Colonic mucosa (tissue), 4 donors: ENCODE measurements around the gene NPDC1. TPM values are rescaled to one million over a fixed set of nuclear protein-coding genes. Genes with fewer than 3 reads are reported as not detected.

ENCODE experiments used
- DNase-seq: peaks from one replicate; pipeline ENCODE4 v3.0.0-alpha.2; 2020
- H3K27ac ChIP-seq: fragments of 200-600 bp; one replicate; pipeline ENCODE4 v1.8.0; 2021
- H3K27me3 ChIP-seq: fragments of 200-600 bp; one replicate; pipeline ENCODE4 v1.8.0; 2021
- H3K36me3 ChIP-seq: fragments of 200-600 bp; one replicate; pipeline ENCODE4 v1.8.0; 2021
- H3K4me1 ChIP-seq: fragments of 200-600 bp; one replicate; pipeline ENCODE4 v1.8.0; 2021; ENCODE audit warnings: mild to moderate bottlenecking
- H3K4me3 ChIP-seq: fragments of 200-600 bp; one replicate; pipeline ENCODE4 v1.8.0; 2021
- H3K9ac ChIP-seq, 2 donors: one replicate each; pipeline ENCODE4 v1.7.0; 2013; ENCODE audit warnings: control low read depth in 2 of 2, low read depth in 2 of 2, low read length in 2 of 2
- H3K9me3 ChIP-seq: fragments of 200-600 bp; one replicate; pipeline ENCODE4 v1.8.0; 2021
- CTCF ChIP-seq: fragments of 200-600 bp; IDR thresholded peaks from one replicate; pipeline ENCODE4 v1.8.0; 2022; ENCODE audit warnings: antibody characterized with exemption, mild to moderate bottlenecking
- intact Hi-C: fragments of 100-400 bp; cut with DNase I; formaldehyde crosslinking; loops from one replicate; pipeline ENCODE4 v1.14.1; 2022
- total RNA-seq, 2 donors: library from RNA; stranded (reverse); fragmentation: NEBNext Ultra II Directional in 1 of 2; extraction: Animal tissue kit (Norgen Biotek cat#: 25700) in 1 of 2; gene quantifications; one replicate each; pipeline ENCODE4 v1.2.1, GENCODE V29; 2021
- donor health status: healthy.
- donor health status: DM: no; HTN: no; CAD: no.
- donor health status: DM: no; HTN: no; CAD: no.

The NPDC1 gene
- total RNA-seq, 2 donors from 2014 or later: 149 to 177 TPM

- TF ChIP-seq CTCF: no peak
- Histone ChIP-seq H3K4me3 (no peak overlapping the region), H3K9ac (no peak overlapping the region), H3K27ac (no peak overlapping the region), H3K4me1 (no peaks in the 10 kb centered on the region), H3K27me3 (no peaks in the 10 kb centered on the region), H3K36me3 (no peaks in the 10 kb centered on the region), H3K9me3 (no peaks in the 10 kb centered on the region)
- intact Hi-C loops: no loop called here
- no peak for DNase-seq
These were observed 30.0 kb downstream of the NPDC1 start for GRCh38 chr9:137015976-137016375.

- intact Hi-C loops: no loop called here
- H3K9me3 ChIP-seq: no peaks in the 10 kb centered on the region
These were observed 30.4 kb downstream of the NPDC1 start for GRCh38 chr9:137015540-137015930.

GRCh38 chr9:137014776-137015539, 31.0 kb downstream of the NPDC1 start:
- no peak for TF ChIP-seq CTCF
- no peaks in the 10 kb centered on the region for H3K4me1 ChIP-seq
- H3K9ac ChIP-seq: no peak overlapping the region
- H3K36me3 ChIP-seq: no peaks in the 10 kb centered on the region
- no peak overlapping the region for H3K4me3 ChIP-seq
- H3K9me3 ChIP-seq: no peaks in the 10 kb centered on the region
- intact Hi-C loops: no loop called here
- no peaks in the 10 kb centered on the region for H3K27me3 ChIP-seq
- no peak for DNase-seq
- H3K27ac ChIP-seq: no peak overlapping the region

More at GRCh38 chr9:137015540-137015930, 30.4 kb downstream of the NPDC1 start:
- no peak for DNase-seq
- H3K4me3 ChIP-seq: no peak overlapping the region
- no peak overlapping the region for H3K9ac ChIP-seq
- no peaks in the 10 kb centered on the region for H3K27me3 ChIP-seq
- H3K4me1 ChIP-seq: no peaks in the 10 kb centered on the region
- H3K36me3 ChIP-seq: no peaks in the 10 kb centered on the region
- no peak overlapping the region for H3K27ac ChIP-seq
- TF ChIP-seq CTCF: no peak

GRCh38 chr9:137014166-137014565, 31.8 kb downstream of the NPDC1 start:
- no peaks in the 10 kb centered on the region for H3K9me3 ChIP-seq
- H3K4me3 ChIP-seq: no peak overlapping the region
- intact Hi-C loops: no loop called here
- no peak overlapping the region for H3K9ac ChIP-seq
- no peak for DNase-seq
- no peak for TF ChIP-seq CTCF
- no peaks in the 10 kb centered on the region for H3K36me3 ChIP-seq
- H3K4me1 ChIP-seq: no peaks in the 10 kb centered on the region
- H3K27me3 ChIP-seq: no peaks in the 10 kb centered on the region
- no peak overlapping the region for H3K27ac ChIP-seq

- no peak for TF ChIP-seq CTCF
- intact Hi-C loops: no loop called here
- no peaks in the 10 kb centered on the region for H3K27me3 ChIP-seq
- H3K4me1 ChIP-seq: no peaks in the 10 kb centered on the region
- H3K27ac ChIP-seq: no peak overlapping the region
- H3K36me3 ChIP-seq: no peaks in the 10 kb centered on the region
- no peak overlapping the region for H3K4me3 ChIP-seq
- H3K9ac ChIP-seq: no peak overlapping the region
- no peaks in the 10 kb centered on the region for H3K9me3 ChIP-seq
- DNase-seq: no peak
These were observed 32.4 kb downstream of the NPDC1 start for GRCh38 chr9:137013571-137013940.
